Suprapubic skin (tissue), 4 donors: ENCODE data around the gene RAD23B. TPM values are rescaled to one million over a fixed set of nuclear protein-coding genes. Genes with fewer than 3 reads are reported as not detected.

ENCODE experiments used
- DNase-seq, 2 donors: peaks; one replicate each; pipeline ENCODE4 v3.0.0-alpha.2; 2019; ENCODE audit warnings: low spot score in 2 of 2
- H3K27ac ChIP-seq: fragments of 200-600 bp; sonication (generic); one replicate; pipeline ENCODE4 v1.5.1; 2019
- H3K27me3 ChIP-seq: fragments of 200-600 bp; sonication (generic); one replicate; pipeline ENCODE4 v1.5.1; 2019
- H3K36me3 ChIP-seq: fragments of 200-600 bp; sonication (generic); one replicate; pipeline ENCODE4 v1.5.1; 2019
- H3K4me1 ChIP-seq: fragments of 200-600 bp; sonication (generic); one replicate; pipeline ENCODE4 v1.5.1; 2019
- H3K4me3 ChIP-seq: fragments of 200-600 bp; sonication (generic); one replicate; pipeline ENCODE4 v1.5.1; 2019; ENCODE audit warnings: mild to moderate bottlenecking
- H3K9me3 ChIP-seq: fragments of 200-600 bp; sonication (generic); one replicate; pipeline ENCODE4 v1.5.1; 2019
- CTCF ChIP-seq, 2 donors: fragments of 200-600 bp in 1 of 2; fragments of 450-650 bp in 1 of 2; sonication (generic) in 1 of 2; IDR thresholded peaks; one replicate each; pipeline ENCODE4 v1.5.1; 2016 to 2019; ENCODE audit warnings: antibody characterized with exemption in 2 of 2, mild to moderate bottlenecking in 1 of 2, moderate library complexity in 1 of 2
- EP300 ChIP-seq: sonication (generic); formaldehyde crosslinking; IDR thresholded peaks from one replicate; pipeline ENCODE4 v1.6.1; 2017; ENCODE audit warnings: antibody characterized with exemption
- POLR2A ChIP-seq, 2 donors: fragments of 450-650 bp; IDR thresholded peaks; one replicate each; pipeline ENCODE4 v1.6.1; 2017; ENCODE audit warnings: antibody characterized with exemption in 2 of 2, mild to moderate bottlenecking in 2 of 2, moderate library complexity in 2 of 2
- POLR2AphosphoS5 ChIP-seq, 3 donors: sonication (generic); formaldehyde crosslinking; IDR thresholded peaks; one replicate each; pipeline ENCODE4 v1.6.1; 2017; ENCODE audit warnings: antibody characterized with exemption in 3 of 3
- WGBS: methylation state at CpG from one replicate; pipeline ENCODE4 v1.1.5; 2018; 5-methylcytosine and 5-hydroxymethylcytosine counted together
- total RNA-seq, 4 donors: library from RNA; depleted of rRNA; stranded (reverse); fragments of >200 nt; gene quantifications; one replicate each; pipeline ENCODE4 v1.1.0, GENCODE V29; 2016

RAD23B gene
- total RNA-seq, 4 donors from 2014 or later, result 62.5 to 103 (median 77.1) TPM

- TF ChIP-seq EP300, result no peak
- Histone ChIP-seq H3K27ac (no peak overlapping the region), H3K4me3 (no peak overlapping the region), H3K4me1 (no peaks in the 10 kb centered on the region), H3K36me3 (peaks cover 78% of the 10 kb centered on the region), H3K27me3 (no peaks in the 10 kb centered on the region), H3K9me3 (no peaks in the 10 kb centered on the region)
- DNase-seq, result no peak
- WGBS, result 91% methylated on average over 7 of the region's 7 CpGs
Observed at GRCh38 chr9:107328510-107328909, 45.4 kb downstream of the RAD23B start.

GRCh38 chr9:107330420-107330819 is 47.3 kb downstream of the RAD23B start:
- TF ChIP-seq POLR2AphosphoS5 (IDR thresholded peaks at IDR 0.05) (no peak), CTCF (IDR thresholded peaks at IDR 0.05) (no peak), EP300 (no peak), POLR2A (IDR thresholded peaks at IDR 0.05) (no peak)
- Histone ChIP-seq H3K9me3 (no peaks in the 10 kb centered on the region), H3K4me3 (no peak overlapping the region), H3K27ac (no peak overlapping the region), H3K4me1 (no peaks in the 10 kb centered on the region), H3K27me3 (no peaks in the 10 kb centered on the region), H3K36me3 (peaks cover 67% of the 10 kb centered on the region)
- WGBS, result 68% methylated on average over 2 of the region's 2 CpGs
- DNase-seq, result no peak

GRCh38 chr9:107332883-107333282 is 49.8 kb downstream of the RAD23B start:
- DNase-seq, result no peak
- H3K4me3 ChIP-seq, result no peak overlapping the region
- H3K27me3 ChIP-seq, result no peaks in the 10 kb centered on the region
- peaks cover 53% of the 10 kb centered on the region for H3K36me3 ChIP-seq
- H3K4me1 ChIP-seq, result peaks cover 20% of the 10 kb centered on the region
- TF ChIP-seq CTCF (IDR thresholded peaks at IDR 0.05), result no peak
- no peak for TF ChIP-seq EP300
- no peak for TF ChIP-seq POLR2AphosphoS5 (IDR thresholded peaks at IDR 0.05)
- no peak for TF ChIP-seq POLR2A (IDR thresholded peaks at IDR 0.05)
- no peak overlapping the region for H3K27ac ChIP-seq
- H3K9me3 ChIP-seq, result no peaks in the 10 kb centered on the region
- 74% methylated on average over 2 of the region's 2 CpGs for WGBS

- Histone ChIP-seq H3K4me3 (no peak overlapping the region), H3K4me1 (peaks cover 24% of the 10 kb centered on the region), H3K36me3 (peaks cover 53% of the 10 kb centered on the region), H3K9me3 (no peaks in the 10 kb centered on the region), H3K27ac (no peak overlapping the region), H3K27me3 (no peaks in the 10 kb centered on the region)
- WGBS, result 97% methylated on average over 2 of the region's 2 CpGs
- TF ChIP-seq POLR2AphosphoS5 (IDR thresholded peaks at IDR 0.05) (no peak), CTCF (IDR thresholded peaks at IDR 0.05) (no peak), EP300 (no peak), POLR2A (IDR thresholded peaks at IDR 0.05) (no peak)
- no peak for DNase-seq
Observed at GRCh38 chr9:107333363-107333762, 50.3 kb downstream of the RAD23B start.

- H3K36me3 ChIP-seq, result peaks cover 46% of the 10 kb centered on the region
- no peaks in the 10 kb centered on the region for H3K27me3 ChIP-seq
- no peak overlapping the region for H3K27ac ChIP-seq
- H3K9me3 ChIP-seq, result no peaks in the 10 kb centered on the region
- WGBS, result 94% methylated on average over 4 of the region's 4 CpGs
- H3K4me1 ChIP-seq, result peaks cover 31% of the 10 kb centered on the region
- no peak for TF ChIP-seq CTCF (IDR thresholded peaks at IDR 0.05)
- DNase-seq, result no peak
- no peak overlapping the region for H3K4me3 ChIP-seq
Observed at GRCh38 chr9:107334103-107334776, 51.2 kb downstream of the RAD23B start.

GRCh38 chr9:107335331-107335730 is 52.3 kb downstream of the RAD23B start:
- TF ChIP-seq CTCF (IDR thresholded peaks at IDR 0.05), result no peak
- TF ChIP-seq POLR2AphosphoS5 (IDR thresholded peaks at IDR 0.05), result no peak
- TF ChIP-seq EP300, result no peak
- TF ChIP-seq POLR2A (IDR thresholded peaks at IDR 0.05), result no peak
- Histone ChIP-seq H3K36me3 (peaks cover 35% of the 10 kb centered on the region), H3K27ac (no peak overlapping the region), H3K9me3 (no peaks in the 10 kb centered on the region), H3K27me3 (no peaks in the 10 kb centered on the region), H3K4me1 (peaks cover 31% of the 10 kb centered on the region), H3K4me3 (no peak overlapping the region)
- no peak for DNase-seq
- 92% methylated on average over 3 of the region's 3 CpGs for WGBS
